SK-N-SH treated with all-trans-retinoic acid at 6 μM for 48 hours (cell line): Measurements from ENCODE around the gene CDRT4.

Experiments
- ATAC-seq: fragments of 200-7000 bp; cut with Tn5 transposase; 3 replicates; pipeline ENCODE4 v1.9.1; 2020; ENCODE audit warnings: mild to moderate bottlenecking, moderate library complexity
- ARNTL ChIP-seq: fragments of 450-650 bp; formaldehyde crosslinking; IDR thresholded peaks from 2 replicates; pipeline ENCODE4 v1.5.0; 2020; ENCODE audit warnings: low read depth, mild to moderate bottlenecking, moderate library complexity, borderline replicate concordance
- BACH2 ChIP-seq: fragments of 250-450 bp; sonication (Bioruptor Pico); IDR thresholded peaks from 2 replicates; pipeline ENCODE4 v1.9.0; 2021; ENCODE audit warnings: mild to moderate bottlenecking, borderline replicate concordance
- CREB5 ChIP-seq: fragments of 250-450 bp; sonication (Bioruptor Pico); IDR thresholded peaks from 2 replicates; pipeline ENCODE4 v1.5.1; 2020; ENCODE audit warnings: low read depth, mild to moderate bottlenecking, moderate library complexity
- CSDC2 ChIP-seq: fragments of 250-450 bp; sonication (Bioruptor Pico); IDR thresholded peaks from 2 replicates; pipeline ENCODE4 v1.5.0; 2020; ENCODE audit warnings: mild to moderate bottlenecking, moderate library complexity
- CSRNP3 ChIP-seq: fragments of 250-450 bp; sonication (Bioruptor Pico); IDR thresholded peaks from 2 replicates; pipeline ENCODE4 v1.5.1; 2021; ENCODE audit warnings: mild to moderate bottlenecking, moderate library complexity
- ESRRG ChIP-seq: fragments of 250-450 bp; sonication (Bioruptor Pico); IDR thresholded peaks from 2 replicates; pipeline ENCODE4 v1.6.1; 2021; ENCODE audit warnings: mild to moderate bottlenecking
- GLIS3 ChIP-seq: fragments of 250-450 bp; sonication (Bioruptor Pico); IDR thresholded peaks from 2 replicates; pipeline ENCODE4 v1.5.0; 2020; ENCODE audit warnings: mild to moderate bottlenecking, moderate library complexity
- ISL1 ChIP-seq: fragments of 250-450 bp; sonication (Bioruptor Pico); IDR thresholded peaks from 2 replicates; pipeline ENCODE4 v2.1.2; 2022; ENCODE audit warnings: mild to moderate bottlenecking, moderate library complexity
- OSR1 ChIP-seq: fragments of 250-450 bp; sonication (Bioruptor Pico); IDR thresholded peaks from 2 replicates; pipeline ENCODE4 v1.8.0; 2022; ENCODE audit warnings: moderate library complexity, mild to moderate bottlenecking, inconsistent platforms
- PATZ1 ChIP-seq: fragments of 250-450 bp; sonication (Bioruptor Pico); IDR thresholded peaks from 2 replicates; pipeline ENCODE4 v1.8.0; 2020; ENCODE audit warnings: mild to moderate bottlenecking, moderate library complexity, borderline replicate concordance
- POU6F1 ChIP-seq: fragments of 250-450 bp; sonication (Bioruptor Pico); IDR thresholded peaks from 2 replicates; pipeline ENCODE4 v1.8.0; 2021; ENCODE audit warnings: low read depth, mild to moderate bottlenecking, moderate library complexity, borderline replicate concordance
- PPARA ChIP-seq: fragments of 250-450 bp; sonication (Bioruptor Pico); IDR thresholded peaks from 2 replicates; pipeline ENCODE4 v1.5.0; 2020; ENCODE audit warnings: mild to moderate bottlenecking, borderline replicate concordance
- RARB ChIP-seq: fragments of 250-450 bp; sonication (Bioruptor Pico); IDR thresholded peaks from 2 replicates; pipeline ENCODE4 v1.8.0; 2021; ENCODE audit warnings: mild to moderate bottlenecking, moderate library complexity
- SNAI2 ChIP-seq: fragments of 250-450 bp; sonication (Bioruptor Pico); IDR thresholded peaks from 2 replicates; pipeline ENCODE4 v1.5.0; 2020; ENCODE audit warnings: mild to moderate bottlenecking, moderate library complexity
- TCF4 ChIP-seq: fragments of 250-450 bp; sonication (Bioruptor Pico); IDR thresholded peaks from 2 replicates; pipeline ENCODE4 v1.8.0; 2021; ENCODE audit warnings: mild to moderate bottlenecking, moderate library complexity, borderline replicate concordance
- TOX ChIP-seq: fragments of 250-450 bp; sonication (Bioruptor Pico); IDR thresholded peaks from 2 replicates; pipeline ENCODE4 v1.8.0; 2021; ENCODE audit warnings: mild to moderate bottlenecking, moderate library complexity, borderline replicate concordance
- ZC3H10 ChIP-seq: fragments of 250-450 bp; sonication (Bioruptor Pico); IDR thresholded peaks from 2 replicates; pipeline ENCODE4 v1.5.1; 2021; ENCODE audit warnings: mild to moderate bottlenecking, moderate library complexity
- ZFP3 ChIP-seq: fragments of 250-450 bp; sonication (Bioruptor Pico); IDR thresholded peaks from 2 replicates; pipeline ENCODE4 v1.5.0; 2020; ENCODE audit warnings: mild to moderate bottlenecking, moderate library complexity
- ZFP30 ChIP-seq: fragments of 450-650 bp; formaldehyde crosslinking; IDR thresholded peaks from 2 replicates; pipeline ENCODE4 v1.5.0; 2022; ENCODE audit warnings: mild to moderate bottlenecking, moderate library complexity
- ZNF565 ChIP-seq: fragments of 450-650 bp; formaldehyde crosslinking; conservative IDR thresholded peaks from 2 replicates; pipeline ENCODE4 v1.5.0; 2020; ENCODE audit warnings: low read depth, mild to moderate bottlenecking, moderate library complexity
- ZNF70 ChIP-seq: fragments of 450-650 bp; formaldehyde crosslinking; IDR thresholded peaks from 2 replicates; pipeline ENCODE4 v1.5.0; 2020; ENCODE audit warnings: mild to moderate bottlenecking, moderate library complexity
- ZNF8 ChIP-seq: fragments of 450-650 bp; formaldehyde crosslinking; IDR thresholded peaks from 2 replicates; pipeline ENCODE4 v1.5.0; 2020; ENCODE audit warnings: mild to moderate bottlenecking, moderate library complexity

CDRT4 gene

GRCh38 chr17:15418781-15419180 is 48.6 kb downstream of the CDRT4 start:
- TF ChIP-seq POU6F1 (CRISPR knock-in tag) = no peak
- TF ChIP-seq ZC3H10 (CRISPR knock-in tag) = no peak
- TF ChIP-seq ZFP3 = no peak
- no peak for TF ChIP-seq CREB5 (CRISPR knock-in tag)
- no peak for TF ChIP-seq SNAI2 (CRISPR knock-in tag)
- no peak for TF ChIP-seq ARNTL (CRISPR knock-in tag)
- TF ChIP-seq GLIS3 = no peak
- no peak for TF ChIP-seq RARB (CRISPR knock-in tag)
- TF ChIP-seq ZNF565 (CRISPR knock-in tag) = no peak
- TF ChIP-seq ZNF70 (CRISPR knock-in tag) = no peak
- ATAC-seq = no peak

- no peak for ATAC-seq
- no peak for TF ChIP-seq TCF4 (CRISPR knock-in tag)
- TF ChIP-seq ARNTL (CRISPR knock-in tag) = no peak
- TF ChIP-seq GLIS3 = no peak
- no peak for TF ChIP-seq PATZ1 (CRISPR knock-in tag)
- TF ChIP-seq PPARA (CRISPR knock-in tag) = no peak
- TF ChIP-seq TOX (CRISPR knock-in tag) = no peak
- TF ChIP-seq ZC3H10 (CRISPR knock-in tag) = no peak
- no peak for TF ChIP-seq CSRNP3 (CRISPR knock-in tag)
- TF ChIP-seq SNAI2 (CRISPR knock-in tag) = no peak
- TF ChIP-seq CREB5 (CRISPR knock-in tag) = no peak
- TF ChIP-seq ESRRG = no peak
- TF ChIP-seq ISL1 (CRISPR knock-in tag) = no peak
- no peak for TF ChIP-seq ZNF8
- no peak for TF ChIP-seq ZNF70 (CRISPR knock-in tag)
- TF ChIP-seq, all 23 proteins: peak for 0
Measured at GRCh38 chr17:15414532-15415306, 52.7 kb downstream of the CDRT4 start.

DNA sequence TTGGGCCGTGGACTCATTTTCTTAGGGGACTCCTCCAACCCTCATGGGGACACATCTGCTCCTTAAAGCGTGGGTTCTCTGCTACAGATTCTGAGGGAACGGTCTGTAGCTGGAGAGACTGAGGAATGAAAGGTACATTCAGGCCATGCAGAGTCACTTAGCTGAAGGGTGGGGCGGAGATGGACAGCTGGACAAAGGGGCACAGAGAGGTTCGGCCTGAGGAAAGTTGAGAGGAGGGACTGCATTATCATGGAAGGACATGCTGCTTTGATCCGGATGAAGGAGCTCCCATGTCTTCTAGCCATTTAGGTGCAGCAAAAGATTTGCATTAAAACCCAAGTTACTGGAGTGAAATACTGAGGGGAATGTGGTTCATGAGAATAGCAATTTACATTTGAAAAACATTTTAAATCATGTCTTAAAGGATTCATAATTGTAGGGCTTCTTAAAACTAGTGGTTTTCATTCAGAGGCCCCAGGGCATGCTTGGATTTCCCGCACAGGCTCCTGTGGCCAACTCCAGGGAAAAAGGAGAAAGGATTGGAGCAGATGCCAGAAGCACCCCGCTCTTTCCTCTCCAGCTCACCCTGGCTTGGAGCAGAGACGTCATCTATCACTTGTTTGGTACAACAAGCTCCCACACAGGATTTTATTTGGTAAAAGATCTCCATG is 54.2 kb downstream of the CDRT4 start:
- ATAC-seq = no peak
- no peak for TF ChIP-seq POU6F1 (CRISPR knock-in tag)
- no peak for TF ChIP-seq ZFP3
- no peak for TF ChIP-seq ZNF565 (CRISPR knock-in tag)
- no peak for TF ChIP-seq ZFP30 (CRISPR knock-in tag)
- no peak for TF ChIP-seq ZC3H10 (CRISPR knock-in tag)
- no peak for TF ChIP-seq RARB (CRISPR knock-in tag)
- TF ChIP-seq ZNF8 = no peak
- no peak for TF ChIP-seq PATZ1 (CRISPR knock-in tag)
- TF ChIP-seq OSR1 (CRISPR knock-in tag) = no peak
- no peak for TF ChIP-seq ISL1 (CRISPR knock-in tag)
- TF ChIP-seq CSDC2 (CRISPR knock-in tag) = no peak
- TF ChIP-seq GLIS3 = no peak
- TF ChIP-seq BACH2 (CRISPR knock-in tag) = no peak
- no peak for TF ChIP-seq PPARA (CRISPR knock-in tag)
- no peak for TF ChIP-seq ARNTL (CRISPR knock-in tag)
- TF ChIP-seq SNAI2 (CRISPR knock-in tag) = no peak
- no peak for TF ChIP-seq ESRRG
